Fibroblast of mammary gland (primary cell): ENCODE measurements around the gene NCR2.
A peak's percentile ranks its signal among the peaks of the same experiment; 100 is the strongest.

Experiments used
- DNase-seq: peaks from one replicate; pipeline ENCODE4 v3.0.0-alpha.2; 2010; ENCODE audit warnings: low read depth
- H3K4me3 ChIP-seq: 2 replicates; pipeline ENCODE4 v1.5.1; 2011; ENCODE audit warnings: low read depth, mild to moderate bottlenecking, low read length, moderate library complexity; ENCODE audit not compliant: control insufficient read depth
- CTCF ChIP-seq: conservative IDR thresholded peaks from 2 replicates; pipeline ENCODE4 v1.5.1; 2011; ENCODE audit warnings: low read depth, low read length, inconsistent platforms; ENCODE audit not compliant: control insufficient read depth, insufficient read depth

NCR2 gene

GRCh38 chr6:41315943-41316620 lies 19.3 kb upstream of the NCR2 start:
- no peak for DNase-seq
- TF ChIP-seq CTCF: no peak
- H3K4me3 ChIP-seq: no peak overlapping the region

- DNase-seq: no peak
- no peak for TF ChIP-seq CTCF
- no peak overlapping the region for H3K4me3 ChIP-seq
Observed at GRCh38 chr6:41318261-41318653, 17.2 kb upstream of the NCR2 start.

GRCh38 chr6:41318654-41319565 lies 16.5 kb upstream of the NCR2 start:
- TF ChIP-seq CTCF: peak; percentile 97
- H3K4me3 ChIP-seq: no peak overlapping the region
- DNase-seq: peak; percentile 80

GRCh38 chr6:41321183-41321582 lies 14.2 kb upstream of the NCR2 start:
- no peak overlapping the region for H3K4me3 ChIP-seq
- no peak for TF ChIP-seq CTCF
- no peak for DNase-seq

GRCh38 chr6:41325446-41326066 lies 9.9 kb upstream of the NCR2 start:
- DNase-seq: no peak
- H3K4me3 ChIP-seq: no peak overlapping the region
- no peak for TF ChIP-seq CTCF

- H3K4me3 ChIP-seq: no peak overlapping the region
- TF ChIP-seq CTCF: no peak
- DNase-seq: no peak
Observed at GRCh38 chr6:41326092-41326491, 9.3 kb upstream of the NCR2 start.
